Right lobe of liver (tissue), 6 donors: ENCODE results near the gene NUDT4B. TPM values are rescaled to one million over a fixed set of nuclear protein-coding genes. Genes with fewer than 3 reads are reported as not detected.
"Not testable (repeated sequence)": the region's sequence is repeated elsewhere in the genome, so short reads cannot be mapped to it uniquely, and the experiment has no call there.

Experiments used
- ATAC-seq, 4 donors: fragments of 200-7000 bp; cut with Tn5 transposase; one replicate each; pipeline ENCODE4 v1.9.1; 2020; ENCODE audit warnings: mild to moderate bottlenecking in 4 of 4, moderate library complexity in 4 of 4
- DNase-seq, 3 donors: peaks; one replicate each; pipeline ENCODE4 v3.0.0-alpha.2; 2020
- H3K27ac ChIP-seq, 3 donors: fragments of 200-600 bp; one replicate each; pipeline ENCODE4 v1.8.0; 2022
- H3K27me3 ChIP-seq, 2 donors: fragments of 200-600 bp; one replicate each; pipeline ENCODE4 v1.8.0; 2022
- H3K36me3 ChIP-seq, 4 donors: fragments of 200-600 bp; sonication (generic) in 1 of 4; one replicate each; pipeline versions ENCODE4 v1.5.1 to v1.8.0; 2017 to 2022; ENCODE audit warnings: control low read depth in 1 of 4
- H3K4me1 ChIP-seq, 4 donors: fragments of 200-600 bp; sonication (generic) in 1 of 4; one replicate each; pipeline versions ENCODE4 v1.5.1 to v1.8.0; 2017 to 2022; ENCODE audit warnings: control low read depth in 1 of 4
- H3K4me3 ChIP-seq, 3 donors: fragments of 200-600 bp; one replicate each; pipeline ENCODE4 v1.8.0; 2022
- H3K9me3 ChIP-seq, 4 donors: fragments of 200-600 bp; sonication (generic) in 1 of 4; one replicate each; pipeline versions ENCODE4 v1.5.1 to v1.8.0; 2017 to 2022; ENCODE audit warnings: control low read depth in 1 of 4
- WGBS: methylation state at CpG from one replicate; pipeline ENCODE4 v1.1.6; 2018; ENCODE audit warnings: low coverage, low lambda C conversion rate; ENCODE audit not compliant: insufficient coverage; ENCODE audit errors: missing lambda C conversion rate; 5-methylcytosine and 5-hydroxymethylcytosine counted together
- intact Hi-C, 2 donors: fragments of 100-400 bp; cut with DNase I; formaldehyde crosslinking; loops; one replicate each; pipeline versions ENCODE4 v1.11.2 to v1.14.1; 2022
- total RNA-seq, 6 experiments: library from RNA; depleted of rRNA in 2 of 6; stranded (reverse); fragments of >200 nt in 2 of 6; fragmentation: NEBNext Ultra II Directional in 3 of 6; extraction: Animal tissue kit (Norgen Biotek cat#: 25700) in 3 of 6; gene quantifications; one replicate each; pipeline versions ENCODE4 v1.1.0 to v1.2.4, GENCODE V29; 2016 to 2023
- donor health status: DM: no; HTN: yes; CAD: no.
- donor health status: DM: no; HTN: no; CAD: no.
- donor health status: DM: no; HTN: no; CAD: no.
- donor health status: DM: no; HTN: yes; CAD: no.
- donor health status: DM: no; HTN: yes; CAD: no.

NUDT4B gene
- total RNA-seq, 6 experiments from 2014 or later = 0.42 to 17.6 (median 2.5) TPM

DNA sequence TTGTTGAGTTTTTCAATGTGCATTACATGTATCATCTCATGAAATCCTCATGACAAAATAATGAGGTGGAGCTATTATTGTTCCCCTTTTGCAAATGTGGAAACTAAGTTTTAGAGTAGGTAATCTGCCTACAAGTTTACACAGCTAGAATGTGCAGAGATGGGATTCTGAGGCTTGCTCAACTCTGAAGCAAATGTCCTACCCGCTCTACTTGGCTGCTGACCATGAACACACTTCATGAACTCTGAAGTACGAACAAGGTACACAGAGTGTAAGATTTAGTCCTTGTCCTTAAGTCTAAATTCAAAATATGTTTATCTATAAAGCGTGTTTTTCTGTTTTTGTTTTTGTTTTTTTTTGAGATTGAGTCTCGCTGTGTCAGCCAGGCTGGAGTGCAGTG lies 5.4 kb upstream of the NUDT4B start:
- no CpG with 5 or more reads among the region's 4 CpGs for WGBS

DNA sequence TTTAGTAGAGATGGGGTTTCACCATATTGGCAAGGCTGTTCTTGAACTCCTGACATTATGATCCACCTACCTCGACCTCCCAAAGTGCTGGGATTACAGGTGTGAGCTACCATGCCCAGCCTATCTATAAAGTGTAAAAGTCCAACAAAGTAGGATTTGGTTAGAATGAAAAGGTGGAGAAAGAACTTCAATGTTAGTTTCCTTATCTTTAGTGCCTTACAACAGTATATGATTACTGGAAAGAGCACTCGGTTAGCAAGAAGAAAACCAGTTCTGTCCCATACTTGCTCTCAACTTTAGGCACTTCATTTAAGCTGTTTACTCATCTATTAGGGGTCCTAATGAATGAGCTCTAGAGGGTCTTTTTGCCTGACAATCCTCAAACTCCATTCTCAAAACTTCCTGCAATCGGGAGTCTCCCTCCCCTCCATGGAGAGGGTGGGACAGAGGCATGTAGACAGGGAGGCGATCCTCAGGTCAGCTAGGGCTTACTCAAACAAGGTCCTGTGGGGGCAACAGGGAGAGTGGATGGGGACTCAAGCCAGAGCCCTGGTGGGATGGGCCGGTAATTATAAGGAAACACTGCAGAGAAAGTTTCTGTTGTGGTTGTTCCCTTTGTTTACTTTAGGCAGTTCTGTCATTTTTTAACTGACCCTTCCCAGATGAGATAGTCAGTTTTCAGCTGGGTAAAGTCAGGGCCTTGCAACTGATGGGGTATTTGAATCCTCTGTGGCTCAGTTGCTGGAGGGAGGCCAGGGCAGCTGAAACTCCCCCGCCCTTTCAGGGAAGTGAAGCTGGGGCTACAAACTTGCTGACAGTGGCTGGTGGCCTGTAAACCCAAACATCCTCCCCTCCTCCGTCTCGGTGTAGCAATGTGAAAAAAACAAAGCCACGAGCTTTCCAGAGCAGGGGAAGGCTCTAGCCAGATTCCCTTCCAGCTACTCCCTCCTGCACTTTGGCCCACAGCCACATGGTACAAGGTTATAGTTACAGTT lies 4.6 kb upstream of the NUDT4B start:
- no CpG with 5 or more reads among the region's 9 CpGs for WGBS
- H3K4me3 ChIP-seq, intact Hi-C loops, H3K36me3 ChIP-seq, H3K4me1 ChIP-seq, H3K9me3 ChIP-seq, H3K27me3 ChIP-seq, DNase-seq, H3K27ac ChIP-seq: not testable (repeated sequence)
- ATAC-seq = peak; percentile 71 to 80 (median 78)

More for the DNA sequence above, 5.4 kb upstream of the NUDT4B start:
- H3K27ac ChIP-seq, intact Hi-C loops, H3K27me3 ChIP-seq, H3K9me3 ChIP-seq, H3K4me3 ChIP-seq, H3K4me1 ChIP-seq, H3K36me3 ChIP-seq, DNase-seq: not testable (repeated sequence)
- peak; percentile 58 to 79 (median 74) for ATAC-seq

DNA sequence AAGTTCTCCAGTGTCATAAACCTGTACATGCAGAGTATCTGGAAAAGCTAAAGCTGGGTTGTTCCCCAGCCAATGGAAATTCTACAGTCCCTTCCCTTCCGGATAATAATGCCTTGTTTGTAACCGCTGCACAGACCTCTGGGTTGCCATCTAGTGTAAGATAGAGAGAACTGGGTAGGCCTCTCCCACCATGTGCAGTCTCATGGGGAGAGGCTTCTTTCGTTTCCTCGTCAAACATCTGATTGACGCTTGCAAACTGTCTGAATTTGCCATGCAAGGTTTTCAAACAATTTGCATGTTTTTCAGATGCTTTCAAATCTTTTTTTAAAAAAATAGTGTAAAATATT lies 734 bp downstream of the NUDT4B start:
- H3K4me1 ChIP-seq, H3K4me3 ChIP-seq, H3K27ac ChIP-seq, intact Hi-C loops, H3K9me3 ChIP-seq, DNase-seq, H3K36me3 ChIP-seq, H3K27me3 ChIP-seq: not testable (repeated sequence)
- peak; percentile 84 to 95 (median 86) for ATAC-seq
- no CpG with 5 or more reads among the region's 5 CpGs for WGBS

DNA sequence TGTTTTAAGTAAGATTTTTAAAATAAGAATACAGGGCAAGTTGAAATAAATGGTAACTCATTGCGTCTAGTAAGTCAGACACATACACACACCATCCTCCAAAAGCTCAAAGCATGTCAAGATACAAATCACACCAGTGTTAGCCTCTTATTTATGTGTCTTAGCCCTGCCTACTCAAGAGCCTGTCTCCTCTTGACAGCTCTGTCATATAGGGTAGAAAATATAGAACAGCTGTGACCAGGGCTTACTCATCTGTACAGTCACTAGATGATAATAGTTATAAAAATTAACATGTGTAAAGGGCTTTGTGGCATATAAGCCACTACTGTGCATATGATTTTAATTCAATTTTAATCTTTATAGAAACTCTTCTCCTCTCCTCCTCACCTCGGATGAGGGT lies 7.7 kb downstream of the NUDT4B start:
- H3K27me3 ChIP-seq, H3K4me1 ChIP-seq, H3K27ac ChIP-seq, DNase-seq, intact Hi-C loops, H3K9me3 ChIP-seq, H3K4me3 ChIP-seq, ATAC-seq, H3K36me3 ChIP-seq: not testable (repeated sequence)
- WGBS = no CpG with 5 or more reads among the region's 2 CpGs

DNA sequence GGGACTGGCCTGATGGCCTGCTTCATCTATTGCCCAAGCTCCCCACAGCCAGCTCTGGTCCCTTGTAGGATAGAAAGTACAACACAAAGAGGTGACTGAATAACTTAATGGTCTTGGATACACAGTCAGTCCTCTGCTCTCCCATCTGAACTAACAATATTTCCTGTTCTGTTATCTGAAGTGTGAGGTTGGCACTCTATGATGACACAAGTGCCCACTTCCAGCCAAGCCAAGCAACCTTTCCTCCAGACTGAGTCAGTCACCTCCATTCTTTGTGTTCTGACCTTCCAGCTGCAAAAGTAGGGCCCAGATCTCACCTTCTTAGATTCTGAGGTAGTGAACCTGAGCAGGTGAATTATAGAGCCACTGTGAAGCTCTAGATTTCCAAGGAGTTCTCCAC lies 8.9 kb downstream of the NUDT4B start:
- H3K27ac ChIP-seq, H3K36me3 ChIP-seq, intact Hi-C loops, H3K4me1 ChIP-seq, H3K27me3 ChIP-seq, H3K4me3 ChIP-seq, DNase-seq, H3K9me3 ChIP-seq: not testable (repeated sequence)
- peak in 1 of 4 donors; percentile 24 for ATAC-seq

DNA sequence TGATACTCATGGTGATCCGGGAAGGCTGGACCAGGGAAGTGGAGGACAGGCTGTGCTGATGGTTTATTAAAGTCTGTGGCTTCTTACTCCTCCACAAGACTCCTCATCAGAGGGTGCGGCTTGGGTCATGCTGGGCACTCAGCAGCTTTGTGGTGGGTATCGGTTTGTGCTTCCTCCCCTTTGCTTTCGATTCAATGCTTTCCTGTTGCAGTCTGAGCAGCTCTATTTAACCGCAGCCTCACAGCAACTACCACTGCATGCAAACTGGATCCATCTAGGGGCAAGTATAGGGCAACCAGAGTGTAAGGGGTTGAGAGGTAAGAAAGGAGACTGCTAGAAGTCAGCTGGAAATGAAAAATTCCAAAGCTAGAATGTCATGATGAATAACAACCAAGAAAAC lies 9.8 kb downstream of the NUDT4B start:
- intact Hi-C loops, H3K4me3 ChIP-seq, H3K27me3 ChIP-seq, H3K27ac ChIP-seq, H3K4me1 ChIP-seq, H3K9me3 ChIP-seq, DNase-seq, H3K36me3 ChIP-seq: not testable (repeated sequence)
- WGBS = no CpG with 5 or more reads among the region's 5 CpGs
- peak; percentile 37 to 69 (median 64) for ATAC-seq

DNA sequence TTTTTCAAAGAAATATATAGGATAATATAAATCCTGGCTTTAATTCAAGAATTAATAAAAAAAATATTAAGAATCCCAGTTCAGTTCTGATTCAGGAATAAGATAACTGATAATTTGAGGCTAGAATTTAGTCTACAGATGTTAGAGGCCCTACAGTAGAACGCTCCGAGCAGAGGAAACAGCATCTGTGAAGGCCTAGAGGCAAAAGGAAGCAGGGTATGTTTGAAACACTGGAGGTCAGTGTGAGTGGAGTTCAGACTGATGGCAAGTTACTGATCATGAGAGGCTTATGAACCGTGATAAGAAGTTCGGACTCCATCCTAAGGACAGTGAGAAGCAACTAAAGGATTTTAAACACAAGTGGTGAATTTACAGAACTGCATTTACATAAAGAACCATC lies 10.4 kb downstream of the NUDT4B start:
- DNase-seq, intact Hi-C loops: not testable (repeated sequence)
- peak in 3 of 4 donors; percentile 45 to 67 (median 52) for ATAC-seq

DNA sequence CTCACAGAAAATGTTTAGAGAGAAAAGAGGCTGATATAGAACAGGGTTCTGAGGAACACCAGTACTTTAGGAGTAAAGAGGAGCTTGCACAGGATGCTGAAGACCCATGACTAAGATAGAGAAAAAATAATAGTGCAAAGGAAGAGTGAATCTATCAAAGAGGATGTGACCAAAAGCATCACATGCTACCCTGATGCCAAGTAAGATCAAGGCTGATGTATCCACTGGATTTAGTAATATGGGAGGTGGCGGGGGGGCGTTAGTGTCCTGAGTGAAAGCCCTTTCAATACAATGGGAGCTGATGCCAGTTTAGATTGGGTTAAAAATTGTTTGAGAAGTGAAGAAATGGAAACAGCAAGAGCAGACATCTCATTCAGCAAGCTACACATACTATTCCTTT lies 11.2 kb downstream of the NUDT4B start:
- intact Hi-C loops, H3K27me3 ChIP-seq, H3K9me3 ChIP-seq, H3K36me3 ChIP-seq, H3K4me3 ChIP-seq, H3K4me1 ChIP-seq, H3K27ac ChIP-seq: not testable (repeated sequence)
- ATAC-seq (peak in 2 of 4 donors; percentile 5 to 16), DNase-seq (peak; percentile 14 to 24 (median 24))
- 77% methylated on average over 2 of the region's 2 CpGs for WGBS

More for the DNA sequence above, 10.4 kb downstream of the NUDT4B start:
- H3K27ac ChIP-seq, H3K36me3 ChIP-seq, H3K27me3 ChIP-seq, H3K4me1 ChIP-seq, H3K4me3 ChIP-seq, H3K9me3 ChIP-seq: not testable (repeated sequence)
- WGBS = no CpG with 5 or more reads among the region's 4 CpGs

DNA sequence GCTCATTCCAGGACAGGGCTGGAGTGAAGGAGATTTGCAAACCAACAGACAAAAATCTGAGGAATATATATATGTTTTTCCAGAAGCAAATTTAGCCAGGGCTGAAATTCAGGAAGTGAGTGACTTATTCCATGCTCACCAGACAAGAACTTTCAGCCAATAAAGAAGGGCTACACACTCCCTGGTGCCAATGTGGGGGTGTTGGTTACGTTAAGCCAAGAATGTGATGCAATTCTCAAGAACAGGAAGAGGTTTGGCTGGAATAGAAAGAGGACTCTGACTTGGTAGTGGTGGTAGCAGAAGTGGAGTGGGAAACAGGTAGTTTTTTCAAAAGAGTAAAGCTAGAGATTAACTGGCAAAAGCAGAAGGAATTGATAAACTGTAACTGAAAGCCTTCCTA lies 11.6 kb downstream of the NUDT4B start:
- WGBS = no CpG with 5 or more reads among the region's 1 CpG
- H3K4me3 ChIP-seq, H3K4me1 ChIP-seq, H3K27me3 ChIP-seq, H3K27ac ChIP-seq, intact Hi-C loops, H3K36me3 ChIP-seq, DNase-seq, H3K9me3 ChIP-seq: not testable (repeated sequence)
- ATAC-seq = peak; percentile 69 to 80 (median 74)

DNA sequence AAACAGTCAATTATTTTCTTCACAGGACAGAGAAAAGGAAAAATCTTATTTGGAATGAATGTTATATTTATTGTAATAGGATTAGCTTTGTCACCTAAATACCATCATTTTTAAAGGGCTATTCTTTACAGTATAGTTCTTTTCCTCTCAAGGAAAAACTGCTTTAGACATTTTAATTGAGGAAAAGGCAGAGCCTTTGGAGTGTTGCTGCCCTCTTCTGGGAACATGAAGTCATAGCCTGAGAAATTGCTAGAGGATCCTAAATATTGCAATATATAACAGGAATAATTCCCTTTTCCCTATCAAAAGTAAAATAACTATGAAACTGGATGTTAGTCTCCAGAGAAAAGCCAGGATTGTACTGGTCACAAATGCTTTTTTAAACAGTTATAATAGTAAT lies 12.8 kb downstream of the NUDT4B start:
- H3K4me3 ChIP-seq, H3K27ac ChIP-seq, H3K27me3 ChIP-seq, H3K36me3 ChIP-seq, DNase-seq, intact Hi-C loops, H3K4me1 ChIP-seq, H3K9me3 ChIP-seq: not testable (repeated sequence)
- peak; percentile 71 to 78 (median 76) for ATAC-seq

DNA sequence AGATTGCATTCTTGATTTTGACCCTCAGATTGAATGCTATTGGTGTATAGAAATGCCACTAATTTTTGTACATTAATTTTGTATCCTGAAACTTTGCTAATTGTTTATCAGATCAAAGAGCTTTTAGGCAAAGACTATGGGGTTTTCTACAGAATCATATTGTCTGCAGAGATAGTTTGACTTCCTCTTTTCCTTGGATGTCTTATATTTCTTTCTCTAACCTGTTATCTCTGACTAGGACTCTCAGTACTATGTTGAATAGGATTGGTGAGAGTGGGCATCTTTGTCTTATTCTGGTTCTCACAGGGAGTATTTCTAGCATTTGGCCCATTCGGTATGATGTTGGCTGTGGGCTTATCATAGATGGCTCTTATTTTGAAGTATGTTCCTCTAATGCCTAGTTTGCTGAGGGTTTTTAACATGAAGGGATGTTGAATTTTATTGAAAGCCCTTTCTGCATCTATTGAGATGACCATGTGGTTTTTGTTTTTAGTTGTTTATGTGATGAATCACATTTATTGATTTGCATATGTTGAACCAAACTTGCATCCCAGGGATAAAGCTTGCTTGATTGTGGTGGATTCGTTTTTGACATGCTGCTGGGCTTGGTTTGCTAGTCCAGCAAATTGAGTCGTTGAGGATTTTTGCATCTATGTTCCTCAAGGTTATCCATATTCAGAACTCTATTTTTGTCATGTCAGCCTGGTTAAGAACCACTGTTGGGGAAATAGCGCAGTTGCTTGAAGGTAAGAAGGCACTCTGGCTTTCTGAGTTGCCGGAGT lies 16.9 kb downstream of the NUDT4B start:
- intact Hi-C loops, H3K27ac ChIP-seq: not testable (repeated sequence)

More for the DNA sequence above, 16.9 kb downstream of the NUDT4B start:
- ATAC-seq, H3K27me3 ChIP-seq, H3K9me3 ChIP-seq, H3K36me3 ChIP-seq, H3K4me1 ChIP-seq, DNase-seq, H3K4me3 ChIP-seq: not testable (repeated sequence)
- no CpG with 5 or more reads among the region's 5 CpGs for WGBS
